ENCODE results near the gene CIAO2B.
A peak's percentile ranks its signal among the peaks of the same experiment; 100 is the strongest.

Gene CIAO2B

DNA sequence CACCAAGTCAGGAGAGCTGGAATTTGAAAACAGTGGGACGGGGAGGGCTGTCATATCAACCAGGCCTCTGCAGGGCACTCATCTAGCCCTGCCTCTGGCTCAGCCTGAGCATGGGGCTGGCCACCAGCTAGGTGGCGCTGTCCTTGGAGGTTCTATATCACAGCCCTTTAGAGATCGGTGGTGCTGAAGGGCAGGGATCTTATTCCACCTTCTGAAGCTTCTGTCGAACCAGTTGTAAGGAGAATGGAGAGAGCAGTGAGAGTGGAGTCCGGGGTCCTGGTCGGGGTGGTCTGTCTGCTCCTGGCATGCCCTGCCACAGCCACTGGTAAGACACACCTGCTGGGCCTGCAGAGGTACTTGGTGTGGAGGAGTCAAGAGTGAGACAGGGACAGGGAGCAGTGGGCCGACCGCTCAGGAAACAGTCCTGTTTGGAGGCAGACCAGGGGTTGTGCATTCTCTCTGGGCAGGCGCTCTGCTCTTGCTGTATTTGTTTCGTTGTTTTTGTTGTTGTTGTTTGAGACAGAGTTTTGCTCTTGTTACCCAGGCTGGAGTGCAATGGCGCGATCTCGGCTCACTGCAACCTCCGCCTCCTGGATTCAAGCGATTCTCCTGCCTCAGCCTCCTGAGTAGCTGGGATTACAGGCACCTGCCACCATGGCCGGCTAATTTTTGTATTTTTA lies 27.0 kb upstream of the CIAO2B start, which contains the start of gene CES3:
Gene CES3, plus strand, starts transcription at position 202 of the 680 bp plus-strand sequence. Its CDS starts 42 bp downstream, at position 244.
- H3K9me3 ChIP-seq (ENCODE audit: insufficient read depth, low read length, severe bottlenecking), result no peaks in the 10 kb centered on the region
- H3K4me3 ChIP-seq (ENCODE audit: low read depth in 1 of 2, low read length in 2 of 2), result peak within 1 kb of the TSS; percentile 24 to 79; a peak in 3 of 4 replicates
- peak; percentile 99 for ATAC-seq (ENCODE audit: insufficient read depth, low read depth)
- peak; percentile 86 for DNase-seq
- H4K20me1 ChIP-seq (ENCODE audit: insufficient read depth, low read length), result no peaks in the 10 kb centered on the region
- H3K36me3 ChIP-seq (ENCODE audit: insufficient read depth, low read length), result no peaks in the 10 kb centered on the region
- peak within 1 kb of the TSS; percentile 68 for H3K27ac ChIP-seq (ENCODE audit: low read length)
- H3K4me1 ChIP-seq (ENCODE audit: insufficient read depth, low read length), result peaks cover 26% of the 10 kb centered on the region
- peak within 1 kb of the TSS; percentile 54 for H3K9ac ChIP-seq (ENCODE audit: low read depth, low read length)
- peak within 1 kb of the TSS; percentile 91 for H2AFZ ChIP-seq (ENCODE audit: low read depth, low read length)
- peak within 1 kb of the TSS; percentile 74 for H3K4me2 ChIP-seq (ENCODE audit: insufficient read depth, low read length)
- TF ChIP-seq, protein P1, sequence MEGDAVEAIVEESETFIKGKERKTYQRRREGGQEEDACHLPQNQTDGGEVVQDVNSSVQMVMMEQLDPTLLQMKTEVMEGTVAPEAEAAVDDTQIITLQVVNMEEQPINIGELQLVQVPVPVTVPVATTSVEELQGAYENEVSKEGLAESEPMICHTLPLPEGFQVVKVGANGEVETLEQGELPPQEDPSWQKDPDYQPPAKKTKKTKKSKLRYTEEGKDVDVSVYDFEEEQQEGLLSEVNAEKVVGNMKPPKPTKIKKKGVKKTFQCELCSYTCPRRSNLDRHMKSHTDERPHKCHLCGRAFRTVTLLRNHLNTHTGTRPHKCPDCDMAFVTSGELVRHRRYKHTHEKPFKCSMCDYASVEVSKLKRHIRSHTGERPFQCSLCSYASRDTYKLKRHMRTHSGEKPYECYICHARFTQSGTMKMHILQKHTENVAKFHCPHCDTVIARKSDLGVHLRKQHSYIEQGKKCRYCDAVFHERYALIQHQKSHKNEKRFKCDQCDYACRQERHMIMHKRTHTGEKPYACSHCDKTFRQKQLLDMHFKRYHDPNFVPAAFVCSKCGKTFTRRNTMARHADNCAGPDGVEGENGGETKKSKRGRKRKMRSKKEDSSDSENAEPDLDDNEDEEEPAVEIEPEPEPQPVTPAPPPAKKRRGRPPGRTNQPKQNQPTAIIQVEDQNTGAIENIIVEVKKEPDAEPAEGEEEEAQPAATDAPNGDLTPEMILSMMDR (IDR thresholded peaks at IDR 0.05; ENCODE audit: borderline replicate concordance, extremely low read depth, low read length, poor library complexity, severe bottlenecking), result peak; percentile 93
- TF ChIP-seq EZH2 (IDR thresholded peaks at IDR 0.05; ENCODE audit: borderline replicate concordance, low read depth, low read length, severe bottlenecking), result no peak
- H3K79me2 ChIP-seq (ENCODE audit: insufficient read depth, low read length), result no peaks in the 10 kb centered on the region; the same call in 1 of the 2 replicates
- H3K27me3 ChIP-seq (ENCODE audit: insufficient read depth, low read length, poor library complexity), result no peaks in the 10 kb centered on the region

- H4K20me1 ChIP-seq (ENCODE audit: insufficient read depth, low read length), result no peaks in the 10 kb centered on the region
- no peaks in the 10 kb centered on the region for H3K27me3 ChIP-seq (ENCODE audit: insufficient read depth, low read length, poor library complexity)
- no peak overlapping the region for H2AFZ ChIP-seq (ENCODE audit: low read depth, low read length)
- H3K36me3 ChIP-seq (ENCODE audit: insufficient read depth, low read length), result no peaks in the 10 kb centered on the region
- no peaks in the 10 kb centered on the region; the same call in 1 of the 2 replicates for H3K79me2 ChIP-seq (ENCODE audit: insufficient read depth, low read length)
- no peak for DNase-seq
- no peak overlapping the region for H3K4me2 ChIP-seq (ENCODE audit: insufficient read depth, low read length)
- peaks cover 26% of the 10 kb centered on the region for H3K4me1 ChIP-seq (ENCODE audit: insufficient read depth, low read length)
- no peak overlapping the region for H3K9ac ChIP-seq (ENCODE audit: low read depth, low read length)
- TF ChIP-seq EZH2 (IDR thresholded peaks at IDR 0.05; ENCODE audit: borderline replicate concordance, low read depth, low read length, severe bottlenecking), result no peak
- TF ChIP-seq, protein P1 (IDR thresholded peaks at IDR 0.05; ENCODE audit: borderline replicate concordance, extremely low read depth, low read length, poor library complexity, severe bottlenecking), result no peak
- H3K9me3 ChIP-seq (ENCODE audit: insufficient read depth, low read length, severe bottlenecking), result no peaks in the 10 kb centered on the region
- H3K4me3 ChIP-seq (ENCODE audit: low read depth in 1 of 2, low read length in 2 of 2), result no peak overlapping the region
- no peak for ATAC-seq (ENCODE audit: insufficient read depth, low read depth)
- H3K27ac ChIP-seq (ENCODE audit: low read length), result no peak overlapping the region
Measured at GRCh38 chr16:66960270-66960669, 26.1 kb upstream of the CIAO2B start.

GRCh38 chr16:66959704-66960161 lies 25.5 kb upstream of the CIAO2B start:
- Histone ChIP-seq H4K20me1 (ENCODE audit: insufficient read depth, low read length) (no peaks in the 10 kb centered on the region), H3K4me1 (ENCODE audit: insufficient read depth, low read length) (peaks cover 26% of the 10 kb centered on the region), H3K9ac (ENCODE audit: low read depth, low read length) (no peak overlapping the region), H3K4me3 (ENCODE audit: low read depth in 1 of 2, low read length in 2 of 2) (no peak overlapping the region), H3K4me2 (ENCODE audit: insufficient read depth, low read length) (no peak overlapping the region), H3K9me3 (ENCODE audit: insufficient read depth, low read length, severe bottlenecking) (no peaks in the 10 kb centered on the region), H2AFZ (ENCODE audit: low read depth, low read length) (no peak overlapping the region), H3K79me2 (ENCODE audit: insufficient read depth, low read length) (no peaks in the 10 kb centered on the region; the same call in 1 of the 2 replicates), H3K27ac (ENCODE audit: low read length) (no peak overlapping the region), H3K27me3 (ENCODE audit: insufficient read depth, low read length, poor library complexity) (no peaks in the 10 kb centered on the region), H3K36me3 (ENCODE audit: insufficient read depth, low read length) (no peaks in the 10 kb centered on the region)
- ATAC-seq (ENCODE audit: insufficient read depth, low read depth) (no peak), DNase-seq (no peak)
- TF ChIP-seq, protein P1 (IDR thresholded peaks at IDR 0.05; ENCODE audit: borderline replicate concordance, extremely low read depth, low read length, poor library complexity, severe bottlenecking), result no peak
- TF ChIP-seq EZH2 (IDR thresholded peaks at IDR 0.05; ENCODE audit: borderline replicate concordance, low read depth, low read length, severe bottlenecking), result no peak

Measured in DND-41 (cell line).